ENCODE data around the gene DLGAP3.

The DLGAP3 gene

DNA sequence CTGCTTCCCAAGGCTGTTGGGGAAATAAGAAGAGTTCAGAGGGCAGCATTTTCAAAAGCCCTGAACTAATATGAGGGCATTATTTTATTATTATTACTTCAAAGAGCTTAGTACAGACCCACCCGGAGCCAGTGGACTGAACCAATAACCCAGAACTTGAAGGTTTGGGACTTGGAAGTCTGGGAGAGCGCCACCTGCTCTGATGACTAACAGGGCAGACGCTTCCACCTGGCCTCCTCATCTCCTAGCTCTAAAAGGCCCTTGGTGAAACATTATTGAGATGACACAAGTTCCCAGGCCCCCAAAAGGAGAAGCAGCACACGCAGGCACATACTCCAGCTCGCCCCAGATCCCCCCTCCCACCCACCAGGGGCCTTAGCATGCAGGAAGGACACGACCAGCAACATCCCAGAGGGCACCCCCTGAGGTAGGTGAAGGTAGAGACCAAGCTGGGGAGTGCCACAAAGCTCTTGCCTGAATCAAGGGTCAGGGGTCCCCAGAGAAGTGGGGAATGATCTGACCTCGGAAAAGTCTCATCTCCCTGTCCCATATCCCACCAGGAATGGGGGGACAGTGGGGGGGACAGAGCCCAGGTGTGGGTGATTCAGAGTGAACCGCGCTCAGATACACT, 1.3 kb downstream of the DLGAP3 start:
- Histone ChIP-seq H3K9me3 (ENCODE audit: control insufficient read depth, insufficient read depth, low read depth, low read length) (no peaks in the 10 kb centered on the region), H3K9ac (ENCODE audit: low read length) (no peak overlapping the region)

DNA sequence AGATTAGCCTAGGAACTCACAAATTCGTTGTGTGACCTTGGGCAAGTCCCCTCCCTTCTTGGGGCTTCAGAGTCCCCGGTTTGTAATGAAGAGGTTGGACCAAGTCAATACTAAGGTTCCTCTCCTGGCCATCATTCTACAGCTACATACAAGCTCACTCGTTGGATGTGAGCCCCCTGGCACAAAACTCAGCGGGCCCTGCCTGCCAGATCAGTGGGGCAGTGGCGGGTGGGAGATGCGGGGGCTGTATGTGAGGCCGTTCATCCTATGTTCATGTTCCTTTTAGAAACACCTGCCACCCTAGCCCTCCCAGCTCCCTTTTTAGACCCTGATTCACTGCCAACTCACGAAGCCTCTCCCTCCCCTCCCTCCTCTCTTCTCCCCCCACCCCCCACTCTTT, 2.1 kb downstream of the DLGAP3 start:
- H3K4me3 ChIP-seq (ENCODE audit: low read depth, low read length) = no peak overlapping the region
- peaks cover 82% of the 10 kb centered on the region for H3K27me3 ChIP-seq (ENCODE audit: control insufficient read depth, insufficient read depth, low read length)
- no peaks in the 10 kb centered on the region for H3K9me3 ChIP-seq (ENCODE audit: control insufficient read depth, insufficient read depth, low read depth, low read length)
- H3K36me3 ChIP-seq (ENCODE audit: control insufficient read depth, insufficient read depth, low read length) = no peaks in the 10 kb centered on the region
- peaks cover 10% of the 10 kb centered on the region for H3K4me1 ChIP-seq (ENCODE audit: control insufficient read depth, insufficient read depth, low read length)
- H3K27ac ChIP-seq (ENCODE audit: low read depth, low read length) = no peak overlapping the region
- H3K9ac ChIP-seq (ENCODE audit: low read length) = no peak overlapping the region

More for the DNA sequence above, 1.3 kb downstream of the DLGAP3 start:
- Histone ChIP-seq H3K27ac (ENCODE audit: low read depth, low read length) (no peak overlapping the region), H3K4me3 (ENCODE audit: low read depth, low read length) (peak overlapping the region; percentile 64), H3K27me3 (ENCODE audit: control insufficient read depth, insufficient read depth, low read length) (peaks cover 79% of the 10 kb centered on the region), H3K4me1 (ENCODE audit: control insufficient read depth, insufficient read depth, low read length) (peaks cover 10% of the 10 kb centered on the region), H3K36me3 (ENCODE audit: control insufficient read depth, insufficient read depth, low read length) (no peaks in the 10 kb centered on the region)

DNA sequence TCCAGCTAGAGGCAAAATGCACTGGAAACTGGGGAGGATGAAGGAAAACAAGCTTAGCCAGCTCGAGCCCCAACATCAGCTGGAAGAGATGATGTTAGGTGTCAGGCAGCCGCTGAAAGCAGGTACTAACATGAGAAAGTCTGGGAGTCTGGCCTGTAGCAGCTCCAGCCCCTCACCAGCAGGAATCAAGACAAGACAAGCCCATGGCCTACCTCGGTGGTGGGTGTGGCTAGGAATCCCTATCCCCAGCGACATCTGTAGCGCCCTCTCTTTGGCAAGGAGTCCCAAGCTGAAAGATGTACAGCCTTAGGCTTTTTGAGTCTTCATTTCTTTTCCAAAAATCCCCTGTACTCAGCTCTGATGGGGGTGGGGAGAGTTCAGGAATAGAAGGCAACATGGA, 2.6 kb downstream of the DLGAP3 start:
- H3K27ac ChIP-seq (ENCODE audit: low read depth, low read length) = no peak overlapping the region
- H3K9me3 ChIP-seq (ENCODE audit: control insufficient read depth, insufficient read depth, low read depth, low read length) = no peaks in the 10 kb centered on the region
- H3K4me3 ChIP-seq (ENCODE audit: low read depth, low read length) = no peak overlapping the region
- H3K9ac ChIP-seq (ENCODE audit: low read length) = no peak overlapping the region
- H3K4me1 ChIP-seq (ENCODE audit: control insufficient read depth, insufficient read depth, low read length) = peaks cover 10% of the 10 kb centered on the region
- no peaks in the 10 kb centered on the region for H3K36me3 ChIP-seq (ENCODE audit: control insufficient read depth, insufficient read depth, low read length)
- peaks cover 79% of the 10 kb centered on the region for H3K27me3 ChIP-seq (ENCODE audit: control insufficient read depth, insufficient read depth, low read length)

DNA sequence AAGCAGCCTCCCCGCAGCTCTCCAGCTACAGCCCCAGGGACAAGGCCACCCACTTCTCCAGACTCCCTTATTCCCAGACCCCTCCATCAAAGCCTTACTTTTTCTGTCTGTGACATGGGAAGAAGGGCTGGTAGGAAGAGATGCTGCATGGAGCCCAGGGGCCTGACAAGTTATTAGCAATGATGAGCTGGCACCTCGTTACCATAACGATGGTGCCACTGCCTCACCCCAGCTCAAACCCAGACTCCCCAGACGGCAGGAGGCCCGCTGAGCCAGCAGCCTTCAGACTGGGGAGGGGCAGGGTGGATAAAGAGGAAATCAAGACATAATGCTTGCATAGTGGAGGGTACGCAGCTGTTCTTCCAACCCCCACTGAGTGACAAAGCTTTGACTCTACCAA, 3.3 kb downstream of the DLGAP3 start:
- peaks cover 82% of the 10 kb centered on the region for H3K27me3 ChIP-seq (ENCODE audit: control insufficient read depth, insufficient read depth, low read length)
- H3K4me1 ChIP-seq (ENCODE audit: control insufficient read depth, insufficient read depth, low read length) = peaks cover 10% of the 10 kb centered on the region
- H3K36me3 ChIP-seq (ENCODE audit: control insufficient read depth, insufficient read depth, low read length) = no peaks in the 10 kb centered on the region
- no peaks in the 10 kb centered on the region for H3K9me3 ChIP-seq (ENCODE audit: control insufficient read depth, insufficient read depth, low read depth, low read length)
- no peak overlapping the region for H3K9ac ChIP-seq (ENCODE audit: low read length)
- H3K4me3 ChIP-seq (ENCODE audit: low read depth, low read length) = no peak overlapping the region
- no peak overlapping the region for H3K27ac ChIP-seq (ENCODE audit: low read depth, low read length)

DNA sequence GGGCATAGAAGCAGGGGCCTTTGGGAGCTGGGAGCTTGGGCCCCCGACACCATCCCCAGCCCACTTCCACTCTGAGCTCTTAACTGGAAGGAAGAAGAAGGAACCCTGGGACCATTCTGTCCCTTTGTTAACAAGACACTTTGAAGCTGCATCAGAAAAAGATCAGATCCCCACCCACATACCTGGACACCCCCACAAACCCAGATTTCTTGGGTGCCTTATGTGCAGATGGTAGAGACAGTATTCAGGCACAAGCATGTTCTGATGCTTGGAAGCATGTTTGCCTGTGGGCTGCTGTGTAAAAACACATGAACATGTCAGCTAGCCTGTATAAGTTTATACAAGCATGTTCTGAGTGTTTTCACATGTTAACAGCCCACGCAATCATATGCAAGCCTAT, 3.7 kb downstream of the DLGAP3 start:
- Histone ChIP-seq H3K27ac (ENCODE audit: low read depth, low read length) (no peak overlapping the region), H3K36me3 (ENCODE audit: control insufficient read depth, insufficient read depth, low read length) (no peaks in the 10 kb centered on the region), H3K4me3 (ENCODE audit: low read depth, low read length) (no peak overlapping the region), H3K27me3 (ENCODE audit: control insufficient read depth, insufficient read depth, low read length) (peaks cover 78% of the 10 kb centered on the region), H3K4me1 (ENCODE audit: control insufficient read depth, insufficient read depth, low read length) (peaks cover 10% of the 10 kb centered on the region), H3K9ac (ENCODE audit: low read length) (no peak overlapping the region), H3K9me3 (ENCODE audit: control insufficient read depth, insufficient read depth, low read depth, low read length) (no peaks in the 10 kb centered on the region)

DNA sequence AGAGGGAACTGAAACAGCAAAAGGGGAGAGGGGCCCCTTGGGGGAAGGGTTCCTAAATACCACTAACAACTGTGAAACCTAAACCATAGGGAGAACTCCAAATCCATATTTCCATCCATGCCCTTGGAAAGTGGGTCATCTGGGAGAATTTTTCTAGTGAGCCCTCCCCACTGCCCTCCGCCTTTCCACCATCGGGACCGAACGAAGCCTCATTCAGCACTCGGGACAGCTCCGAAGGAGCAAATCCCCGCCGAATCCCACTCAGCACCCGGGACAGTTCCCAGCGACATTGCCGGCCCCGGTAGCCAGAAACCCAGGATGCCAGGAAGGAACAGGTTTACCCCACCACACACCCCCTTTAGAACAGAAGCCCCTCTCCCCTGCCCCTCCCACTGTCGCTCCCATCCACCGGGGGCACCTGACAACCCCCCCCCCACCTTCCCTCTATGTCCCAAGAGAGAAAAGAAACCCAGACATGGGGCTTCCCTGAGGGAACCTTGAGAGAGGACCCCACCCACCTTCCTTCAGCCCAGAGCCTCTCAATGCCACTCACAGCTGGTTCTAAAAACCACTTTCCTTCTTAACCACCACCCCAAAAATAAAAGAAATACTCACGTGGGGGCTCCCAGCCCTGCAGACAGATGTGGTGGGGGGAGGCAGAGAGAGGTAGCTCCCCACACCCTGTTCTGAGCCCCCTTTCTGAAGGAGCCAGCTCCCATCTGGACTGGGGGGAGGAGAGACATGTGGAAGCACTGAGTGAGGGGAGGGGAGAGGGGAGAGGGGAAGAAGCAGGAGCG, 4.5 kb downstream of the DLGAP3 start:
- Histone ChIP-seq H3K9ac (ENCODE audit: low read length) (no peak overlapping the region), H3K27ac (ENCODE audit: low read depth, low read length) (no peak overlapping the region), H3K9me3 (ENCODE audit: control insufficient read depth, insufficient read depth, low read depth, low read length) (no peaks in the 10 kb centered on the region), H3K36me3 (ENCODE audit: control insufficient read depth, insufficient read depth, low read length) (no peaks in the 10 kb centered on the region), H3K4me1 (ENCODE audit: control insufficient read depth, insufficient read depth, low read length) (peaks cover 10% of the 10 kb centered on the region), H3K4me3 (ENCODE audit: low read depth, low read length) (no peak overlapping the region), H3K27me3 (ENCODE audit: control insufficient read depth, insufficient read depth, low read length) (peaks cover 71% of the 10 kb centered on the region)

DNA sequence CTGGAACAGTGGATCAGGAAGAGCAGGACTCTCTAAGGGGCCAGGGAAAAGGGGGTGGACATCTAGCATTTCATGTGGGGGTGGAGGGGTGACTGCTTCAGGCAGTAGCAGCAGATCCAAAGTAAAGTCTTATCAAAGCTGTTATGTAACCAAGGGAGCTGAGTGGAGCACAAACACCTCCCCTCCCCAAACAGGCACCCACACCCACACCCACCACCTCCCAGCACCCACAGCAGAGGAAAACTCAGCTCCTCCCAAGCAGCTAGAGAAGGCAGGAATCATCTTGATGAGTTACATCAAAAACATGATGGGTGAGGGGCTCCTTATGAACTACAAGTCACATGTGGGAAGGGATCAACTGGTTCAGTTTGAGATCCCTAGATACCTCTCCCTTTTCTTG, 6.0 kb downstream of the DLGAP3 start:
- H3K36me3 ChIP-seq (ENCODE audit: control insufficient read depth, insufficient read depth, low read length) = no peaks in the 10 kb centered on the region
- peaks cover 13% of the 10 kb centered on the region for H3K4me1 ChIP-seq (ENCODE audit: control insufficient read depth, insufficient read depth, low read length)
- no peak overlapping the region for H3K4me3 ChIP-seq (ENCODE audit: low read depth, low read length)
- H3K27me3 ChIP-seq (ENCODE audit: control insufficient read depth, insufficient read depth, low read length) = peaks cover 62% of the 10 kb centered on the region
- H3K9me3 ChIP-seq (ENCODE audit: control insufficient read depth, insufficient read depth, low read depth, low read length) = no peaks in the 10 kb centered on the region
- H3K9ac ChIP-seq (ENCODE audit: low read length) = no peak overlapping the region
- no peak overlapping the region for H3K27ac ChIP-seq (ENCODE audit: low read depth, low read length)

DNA sequence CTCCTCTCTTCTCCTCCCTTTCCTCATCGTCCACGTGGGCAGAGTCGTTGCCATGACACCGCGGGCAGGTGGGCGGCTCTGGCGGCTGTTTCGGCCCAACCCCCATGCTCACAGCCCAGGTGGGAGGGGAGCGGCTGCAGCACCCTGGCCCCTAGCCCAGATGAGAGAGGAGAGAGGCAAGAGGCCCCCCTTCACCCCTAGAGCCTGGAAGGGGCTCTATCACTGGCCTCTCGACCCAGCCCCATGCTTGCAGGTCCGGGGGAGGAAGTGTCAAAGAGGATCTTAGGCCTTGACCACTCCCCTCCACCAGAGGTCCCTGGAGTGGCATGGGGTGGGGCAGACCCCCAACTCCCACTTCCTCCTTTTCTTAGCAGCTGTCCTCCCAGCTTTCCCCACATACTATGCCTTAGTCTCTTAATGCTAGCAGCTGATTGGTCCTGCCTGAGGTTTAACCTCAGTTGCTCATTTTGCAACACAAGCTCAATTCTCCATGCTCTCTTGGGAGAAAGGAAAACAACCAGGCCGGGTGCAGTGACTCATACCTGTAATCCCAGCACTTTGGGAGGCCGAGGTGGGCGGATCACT, 10.4 kb downstream of the DLGAP3 start:
- H3K27me3 ChIP-seq (ENCODE audit: control insufficient read depth, insufficient read depth, low read length) = peaks cover 20% of the 10 kb centered on the region
- no peaks in the 10 kb centered on the region for H3K9me3 ChIP-seq (ENCODE audit: control insufficient read depth, insufficient read depth, low read depth, low read length)
- H3K27ac ChIP-seq (ENCODE audit: low read depth, low read length) = no peak overlapping the region
- H3K4me1 ChIP-seq (ENCODE audit: control insufficient read depth, insufficient read depth, low read length) = peaks cover 11% of the 10 kb centered on the region
- H3K36me3 ChIP-seq (ENCODE audit: control insufficient read depth, insufficient read depth, low read length) = no peaks in the 10 kb centered on the region
- H3K9ac ChIP-seq (ENCODE audit: low read length) = no peak overlapping the region
- H3K4me3 ChIP-seq (ENCODE audit: low read depth, low read length) = no peak overlapping the region

DNA sequence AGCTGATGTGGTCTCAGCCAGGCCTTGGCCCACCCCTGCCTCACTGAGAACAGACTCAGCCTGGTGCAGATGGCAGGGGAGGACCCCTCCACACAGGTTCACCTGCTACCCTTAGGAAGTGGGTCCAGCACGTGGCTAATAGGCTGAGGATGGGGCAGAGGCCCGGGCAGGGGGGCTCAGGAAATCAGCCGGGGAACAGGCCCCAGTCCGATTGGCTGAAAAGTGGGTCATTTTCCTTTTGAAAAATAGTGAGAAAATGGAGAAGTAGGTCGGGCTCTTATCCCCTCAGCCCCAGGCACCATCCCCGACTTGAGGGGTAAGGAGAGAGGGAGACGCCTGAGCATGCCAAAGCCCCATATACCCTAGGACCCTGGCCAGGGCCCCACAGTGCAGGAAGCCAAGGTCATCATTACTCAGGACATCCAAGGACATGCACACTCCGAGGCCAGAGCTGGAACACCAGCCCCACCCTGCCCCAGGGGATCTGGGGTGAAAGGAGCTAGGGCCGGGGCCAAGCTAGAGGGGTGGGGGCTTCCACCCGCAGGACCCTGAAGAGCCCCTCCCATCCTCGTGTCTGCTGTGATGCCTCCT, 11.0 kb downstream of the DLGAP3 start:
- Histone ChIP-seq H3K4me3 (ENCODE audit: low read depth, low read length) (no peak overlapping the region), H3K27me3 (ENCODE audit: control insufficient read depth, insufficient read depth, low read length) (peaks cover 14% of the 10 kb centered on the region), H3K4me1 (ENCODE audit: control insufficient read depth, insufficient read depth, low read length) (peaks cover 9% of the 10 kb centered on the region), H3K36me3 (ENCODE audit: control insufficient read depth, insufficient read depth, low read length) (no peaks in the 10 kb centered on the region), H3K9ac (ENCODE audit: low read length) (no peak overlapping the region), H3K9me3 (ENCODE audit: control insufficient read depth, insufficient read depth, low read depth, low read length) (no peaks in the 10 kb centered on the region), H3K27ac (ENCODE audit: low read depth, low read length) (no peak overlapping the region)

DNA sequence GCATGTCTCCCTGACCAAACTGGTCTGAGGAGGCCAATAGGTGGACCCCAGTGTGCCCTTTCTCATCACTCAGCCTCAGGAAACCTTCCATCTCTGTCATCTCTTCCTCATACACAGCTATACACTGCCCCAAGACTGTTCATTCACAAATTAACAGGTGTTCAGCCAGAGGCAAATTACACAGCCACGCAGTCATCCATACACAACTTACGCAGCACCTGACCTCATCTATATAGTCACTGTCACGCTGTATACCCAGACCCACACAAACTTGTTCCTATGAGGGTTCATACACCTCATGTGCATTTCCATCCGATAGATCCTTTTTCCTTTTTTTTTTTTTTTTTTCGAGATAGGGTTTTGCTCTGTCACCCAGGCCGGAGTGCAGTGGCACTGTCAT, 12.4 kb downstream of the DLGAP3 start:
- Histone ChIP-seq H3K4me1 (ENCODE audit: control insufficient read depth, insufficient read depth, low read length) (peaks cover 7% of the 10 kb centered on the region), H3K9ac (ENCODE audit: low read length) (no peak overlapping the region), H3K36me3 (ENCODE audit: control insufficient read depth, insufficient read depth, low read length) (no peaks in the 10 kb centered on the region), H3K4me3 (ENCODE audit: low read depth, low read length) (no peak overlapping the region), H3K9me3 (ENCODE audit: control insufficient read depth, insufficient read depth, low read depth, low read length) (no peaks in the 10 kb centered on the region), H3K27ac (ENCODE audit: low read depth, low read length) (no peak overlapping the region), H3K27me3 (ENCODE audit: control insufficient read depth, insufficient read depth, low read length) (peaks cover 8% of the 10 kb centered on the region)

DNA sequence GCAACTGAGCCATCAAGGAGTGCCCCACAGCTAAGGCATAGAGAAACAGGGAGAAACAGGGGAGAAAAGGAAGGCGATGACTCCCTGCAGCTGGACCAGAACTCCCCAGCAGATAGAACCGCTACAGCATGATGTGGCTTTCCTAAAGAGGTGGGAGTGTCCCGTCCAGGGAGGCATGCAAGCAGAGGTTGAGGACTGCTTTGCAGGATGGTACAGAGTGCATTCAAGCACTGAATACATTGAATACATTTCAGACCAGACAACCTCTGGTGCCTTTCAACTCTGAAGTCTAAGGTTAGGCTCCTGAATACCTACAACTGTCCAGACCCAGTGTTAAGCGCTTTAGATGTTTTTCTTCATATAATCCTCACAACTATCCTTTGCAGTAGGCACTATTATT, 13.3 kb downstream of the DLGAP3 start:
- Histone ChIP-seq H3K4me1 (ENCODE audit: control insufficient read depth, insufficient read depth, low read length) (peaks cover 7% of the 10 kb centered on the region), H3K9me3 (ENCODE audit: control insufficient read depth, insufficient read depth, low read depth, low read length) (no peaks in the 10 kb centered on the region), H3K27ac (ENCODE audit: low read depth, low read length) (no peak overlapping the region), H3K9ac (ENCODE audit: low read length) (no peak overlapping the region), H3K27me3 (ENCODE audit: control insufficient read depth, insufficient read depth, low read length) (no peaks in the 10 kb centered on the region), H3K36me3 (ENCODE audit: control insufficient read depth, insufficient read depth, low read length) (no peaks in the 10 kb centered on the region), H3K4me3 (ENCODE audit: low read depth, low read length) (no peak overlapping the region)
